ENCODE data around the gene FCMR.

- TF ChIP-seq EZH2 (IDR thresholded peaks at IDR 0.05; ENCODE audit: insufficient read depth, poor library complexity, severe bottlenecking) (no peak), EZH2phosphoT487 (IDR thresholded peaks at IDR 0.05; ENCODE audit: insufficient read depth, low read depth) (no peak)
Measured at GRCh38 chr1:206860165-206860564, 61.6 kb downstream of the FCMR start.
